Measurements from ENCODE around the gene ASTL. TPM values are rescaled to one million over a fixed set of nuclear protein-coding genes. Genes with fewer than 3 reads are reported as not detected.

Gene ASTL
- total RNA-seq, 1 experiment from 2014 or later: 0.18 TPM

GRCh38 chr2:96156926-96157648 lies 18.8 kb upstream of the ASTL start:
- Histone ChIP-seq H3K4me3 (ENCODE audit: low read depth in 2 of 2, low read length in 2 of 2) (no peak overlapping the region), H3K36me3 (ENCODE audit: control insufficient read depth, insufficient read depth, low read length) (no peaks in the 10 kb centered on the region), H3K27me3 (ENCODE audit: control insufficient read depth, insufficient read depth, low read length) (no peaks in the 10 kb centered on the region), H3K4me1 (ENCODE audit: control insufficient read depth, insufficient read depth, low read length) (no peaks in the 10 kb centered on the region), H3K27ac (ENCODE audit: low read length) (no peak overlapping the region), H3K9me3 (ENCODE audit: control insufficient read depth, insufficient read depth, low read depth, low read length) (no peaks in the 10 kb centered on the region)
- no TSS peak for BruUV-seq (replicated peaks)
- CTCF ChIA-PET: no interaction called here
- in situ Hi-C loops (cut with HindIII; ENCODE audit: low pct_unique_long_range_greater_than_20kb, low sequenced_read_pairs) (loop anchor here (25.0 kb wide), 1 partner anchor 105 kb away; the partner anchor contains the start of genes CIAO1 and TMEM127), intact Hi-C loops (cut with micrococcal nuclease; ENCODE audit: unreplicated experiment) (loop anchor here (1.0 kb wide), 1 partner anchor 15 kb away; no protein-coding TSS in a partner anchor)
- ATAC-seq: no peak
- TF ChIP-seq REST (IDR thresholded peaks at IDR 0.05; ENCODE audit: insufficient read depth in 1 of 2, low read depth in 2 of 2, low read length in 1 of 2) (no peak), POLR2AphosphoS5 (IDR thresholded peaks at IDR 0.05; ENCODE audit: low read depth, low read length) (no peak), CTCF (IDR thresholded peaks at IDR 0.05) (no peak), SIN3A (IDR thresholded peaks at IDR 0.05; ENCODE audit: borderline replicate concordance, insufficient read depth, low read depth, low read length) (no peak), TCF7L2 (IDR thresholded peaks at IDR 0.05; ENCODE audit: low read depth, low read length) (no peak)
- DNase-seq (ENCODE audit: low read depth, low spot score): no peak
- POLR2A ChIA-PET: no interaction called here

- DNase-seq (ENCODE audit: low read depth, low spot score) (no peak), ATAC-seq (no peak)
- Histone ChIP-seq H3K4me1 (ENCODE audit: control insufficient read depth, insufficient read depth, low read length) (no peaks in the 10 kb centered on the region), H3K36me3 (ENCODE audit: control insufficient read depth, insufficient read depth, low read length) (no peaks in the 10 kb centered on the region), H3K27me3 (ENCODE audit: control insufficient read depth, insufficient read depth, low read length) (no peaks in the 10 kb centered on the region), H3K27ac (ENCODE audit: low read length) (no peak overlapping the region), H3K9me3 (ENCODE audit: control insufficient read depth, insufficient read depth, low read depth, low read length) (no peaks in the 10 kb centered on the region), H3K4me3 (ENCODE audit: low read depth in 2 of 2, low read length in 2 of 2) (no peak overlapping the region)
- CTCF ChIA-PET: no interaction called here
- intact Hi-C loops (cut with micrococcal nuclease; ENCODE audit: unreplicated experiment) (no loop called here), in situ Hi-C loops (cut with HindIII; ENCODE audit: low pct_unique_long_range_greater_than_20kb, low sequenced_read_pairs) (loop anchor here (25.0 kb wide), 1 partner anchor 106 kb away; the partner anchor contains the start of genes CIAO1 and TMEM127)
- BruUV-seq (replicated peaks): no TSS peak
- POLR2A ChIA-PET: no interaction called here
- no peak for TF ChIP-seq REST (IDR thresholded peaks at IDR 0.05; ENCODE audit: insufficient read depth in 1 of 2, low read depth in 2 of 2, low read length in 1 of 2)
- no peak for TF ChIP-seq CTCF (IDR thresholded peaks at IDR 0.05)
- no peak for TF ChIP-seq TCF7L2 (IDR thresholded peaks at IDR 0.05; ENCODE audit: low read depth, low read length)
- TF ChIP-seq POLR2AphosphoS5 (IDR thresholded peaks at IDR 0.05; ENCODE audit: low read depth, low read length): no peak
- no peak for TF ChIP-seq SIN3A (IDR thresholded peaks at IDR 0.05; ENCODE audit: borderline replicate concordance, insufficient read depth, low read depth, low read length)
Observed at GRCh38 chr2:96156011-96156820, 17.9 kb upstream of the ASTL start.

All from Panc1 (cell line).